Dedifferentiated amniotic fluid mesenchymal stem cell (primary cell): ENCODE measurements around the gene CFAP61.

ENCODE experiments used
- DNase-seq: peaks from one replicate; pipeline ENCODE4 v3.0.0-alpha.2; 2016; ENCODE audit errors: extremely low spot score

Gene CFAP61

GRCh38 chr20:20272686-20273085, 220.4 kb downstream of the CFAP61 start:
- DNase-seq, result no peak

GRCh38 chr20:20273286-20273685, 221.0 kb downstream of the CFAP61 start:
- no peak for DNase-seq

GRCh38 chr20:20274821-20275220, 222.5 kb downstream of the CFAP61 start:
- no peak for DNase-seq

- no peak for DNase-seq
These were observed 223.3 kb downstream of the CFAP61 start for GRCh38 chr20:20275636-20276035.

- DNase-seq, result no peak
These were observed 224.6 kb downstream of the CFAP61 start for GRCh38 chr20:20276811-20277530.

- DNase-seq, result no peak
These were observed 225.6 kb downstream of the CFAP61 start for GRCh38 chr20:20277894-20278335.

- DNase-seq, result no peak
These were observed 233.7 kb downstream of the CFAP61 start for GRCh38 chr20:20286061-20286460.

GRCh38 chr20:20289331-20289730, 237.0 kb downstream of the CFAP61 start:
- DNase-seq, result no peak

- no peak for DNase-seq
These were observed 240.1 kb downstream of the CFAP61 start for GRCh38 chr20:20292472-20292871.

- no peak for DNase-seq
These were observed 240.8 kb downstream of the CFAP61 start for GRCh38 chr20:20293141-20293540.

- no peak for DNase-seq
These were observed 241.5 kb downstream of the CFAP61 start for GRCh38 chr20:20293691-20294385.

GRCh38 chr20:20295621-20296498, 243.5 kb downstream of the CFAP61 start:
- no peak for DNase-seq

- DNase-seq, result no peak
These were observed 244.8 kb downstream of the CFAP61 start for GRCh38 chr20:20297181-20297580.

- DNase-seq, result no peak
These were observed 245.4 kb downstream of the CFAP61 start for GRCh38 chr20:20297752-20298151.

- no peak for DNase-seq
These were observed 247.6 kb downstream of the CFAP61 start for GRCh38 chr20:20299904-20300303.

- no peak for DNase-seq
These were observed 251.0 kb downstream of the CFAP61 start for GRCh38 chr20:20303320-20303719.

GRCh38 chr20:20303742-20304141, 251.4 kb downstream of the CFAP61 start:
- no peak for DNase-seq

- no peak for DNase-seq
These were observed 252.6 kb downstream of the CFAP61 start for GRCh38 chr20:20304942-20305341.

- DNase-seq, result no peak
These were observed 260.2 kb downstream of the CFAP61 start for GRCh38 chr20:20312562-20312961.

- DNase-seq, result no peak
These were observed 264.9 kb downstream of the CFAP61 start for GRCh38 chr20:20317195-20317594.

GRCh38 chr20:20317621-20318364, 265.5 kb downstream of the CFAP61 start:
- no peak for DNase-seq
